ENCODE results near the gene IGF2.

DNA sequence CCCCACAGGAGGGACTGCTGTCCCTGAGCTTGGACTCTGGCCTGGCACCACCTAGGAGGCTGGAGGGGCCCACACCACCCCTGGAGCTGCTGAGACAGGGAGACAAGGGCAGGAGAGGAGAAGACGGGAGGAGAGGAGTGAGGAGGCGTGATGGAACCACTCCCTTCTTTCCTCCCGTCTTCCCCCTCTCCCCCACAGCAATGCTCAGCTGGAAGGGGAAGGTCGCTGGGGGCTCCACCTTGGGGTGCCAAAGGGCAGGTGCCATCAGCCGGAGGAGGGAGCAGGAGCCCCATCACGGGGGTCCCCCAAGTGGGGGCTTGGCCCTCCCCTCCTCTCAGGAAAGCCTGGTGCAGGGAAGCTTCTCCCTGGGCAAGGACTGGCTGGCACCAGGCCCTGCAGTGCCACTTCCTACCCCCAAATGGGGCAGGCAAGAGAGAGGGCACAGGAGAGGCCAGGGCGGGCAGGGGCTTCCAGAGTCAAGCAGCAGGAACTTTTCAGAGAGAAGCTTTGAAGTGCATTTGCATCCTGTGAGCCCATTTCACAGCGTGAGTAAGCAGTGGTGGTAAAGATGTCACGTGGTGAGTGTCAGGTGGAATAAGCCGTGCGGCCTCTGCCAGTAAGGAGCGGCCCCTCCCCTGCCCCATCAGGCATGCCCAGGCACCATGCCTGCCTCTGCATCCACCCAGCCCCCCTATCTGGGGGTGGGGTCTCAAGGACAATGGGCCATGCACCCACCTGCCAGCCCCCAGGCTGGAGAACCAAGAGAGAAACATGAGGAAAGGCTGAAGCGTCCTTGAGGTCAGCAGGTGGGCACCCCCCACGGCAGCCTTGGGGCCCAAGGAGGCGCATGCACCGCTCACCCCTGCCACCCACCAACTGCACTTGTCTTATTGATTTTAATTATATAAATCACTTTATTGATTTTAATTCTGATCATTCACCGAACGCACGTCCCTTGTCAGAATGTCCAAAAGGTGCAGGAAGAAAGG lies 4.9 kb downstream of the IGF2 start:
- TF ChIP-seq, protein P1, sequence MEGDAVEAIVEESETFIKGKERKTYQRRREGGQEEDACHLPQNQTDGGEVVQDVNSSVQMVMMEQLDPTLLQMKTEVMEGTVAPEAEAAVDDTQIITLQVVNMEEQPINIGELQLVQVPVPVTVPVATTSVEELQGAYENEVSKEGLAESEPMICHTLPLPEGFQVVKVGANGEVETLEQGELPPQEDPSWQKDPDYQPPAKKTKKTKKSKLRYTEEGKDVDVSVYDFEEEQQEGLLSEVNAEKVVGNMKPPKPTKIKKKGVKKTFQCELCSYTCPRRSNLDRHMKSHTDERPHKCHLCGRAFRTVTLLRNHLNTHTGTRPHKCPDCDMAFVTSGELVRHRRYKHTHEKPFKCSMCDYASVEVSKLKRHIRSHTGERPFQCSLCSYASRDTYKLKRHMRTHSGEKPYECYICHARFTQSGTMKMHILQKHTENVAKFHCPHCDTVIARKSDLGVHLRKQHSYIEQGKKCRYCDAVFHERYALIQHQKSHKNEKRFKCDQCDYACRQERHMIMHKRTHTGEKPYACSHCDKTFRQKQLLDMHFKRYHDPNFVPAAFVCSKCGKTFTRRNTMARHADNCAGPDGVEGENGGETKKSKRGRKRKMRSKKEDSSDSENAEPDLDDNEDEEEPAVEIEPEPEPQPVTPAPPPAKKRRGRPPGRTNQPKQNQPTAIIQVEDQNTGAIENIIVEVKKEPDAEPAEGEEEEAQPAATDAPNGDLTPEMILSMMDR (IDR thresholded peaks at IDR 0.05): no peak
- TF ChIP-seq POLR2AphosphoS5 (IDR thresholded peaks at IDR 0.05) (no peak), POLR2A (IDR thresholded peaks at IDR 0.05) (no peak)
